GM21526 (cell line): ENCODE data around the gene HMGXB3.

Experiments
- ATAC-seq: cut with Tn5 transposase; IDR thresholded peaks from one replicate; pipeline ENCODE4 v1.9.1; 2021; ENCODE audit warnings: moderate library complexity; ENCODE audit not compliant: unreplicated experiment, low FRiP score

HMGXB3 gene

GRCh38 chr5:150066901-150067396 is 66.4 kb downstream of the HMGXB3 start:
- ATAC-seq = no peak

- ATAC-seq = no peak
Observed at GRCh38 chr5:150067405-150067960, 66.9 kb downstream of the HMGXB3 start.

- ATAC-seq = no peak
Observed at GRCh38 chr5:150068071-150068470, 67.5 kb downstream of the HMGXB3 start.

- ATAC-seq = no peak
Observed at GRCh38 chr5:150068472-150068871, 67.9 kb downstream of the HMGXB3 start.

- ATAC-seq = no peak
Observed at GRCh38 chr5:150068961-150069645, 68.6 kb downstream of the HMGXB3 start.

DNA sequence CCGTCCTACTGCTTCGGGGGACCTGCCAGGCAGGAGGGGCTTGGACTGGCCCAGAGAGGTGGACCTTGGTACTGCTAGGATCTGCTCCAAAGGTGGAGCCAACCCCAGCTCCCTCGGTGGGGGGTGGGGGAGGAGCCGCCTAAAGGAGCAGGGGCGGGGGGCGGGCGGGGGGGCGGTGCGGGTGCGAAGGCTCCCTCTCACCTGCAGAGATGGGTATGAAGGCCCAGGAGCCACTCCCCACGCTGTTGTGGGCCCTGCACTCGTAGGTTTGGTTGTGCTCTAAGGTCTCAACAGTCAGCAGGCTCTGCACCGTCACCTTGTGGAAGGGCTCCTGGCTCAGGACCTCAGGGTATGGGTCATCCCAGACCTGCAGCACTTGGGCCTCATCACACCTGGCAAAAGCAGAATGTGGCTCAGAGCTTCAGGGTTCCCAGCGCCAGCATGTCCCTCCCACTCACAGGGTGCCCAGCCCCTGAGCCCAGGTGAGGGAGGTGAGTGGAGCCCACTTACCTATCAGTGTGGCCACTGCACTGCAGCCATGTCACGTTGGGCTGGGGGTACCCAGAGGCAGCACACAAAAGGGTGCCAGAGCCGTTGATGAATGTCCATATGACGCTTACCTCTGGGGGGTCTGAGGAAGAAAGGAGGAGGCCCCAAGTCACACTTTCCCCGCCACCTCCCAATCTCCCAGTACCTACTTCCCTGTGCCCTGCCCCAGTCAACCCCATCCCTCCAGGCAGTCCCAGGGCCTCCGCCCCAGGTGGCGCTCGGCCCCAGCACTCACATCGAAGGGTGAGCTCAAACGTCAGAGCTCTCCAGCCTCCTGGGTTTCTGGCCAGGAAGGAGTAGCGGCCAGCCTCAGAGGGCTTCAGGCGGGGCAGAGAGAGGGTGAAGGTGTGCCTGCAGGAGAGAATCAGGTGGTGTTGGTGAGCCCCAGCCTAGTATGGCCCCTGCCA is 69.4 kb downstream of the HMGXB3 start:
- no peak for ATAC-seq

DNA sequence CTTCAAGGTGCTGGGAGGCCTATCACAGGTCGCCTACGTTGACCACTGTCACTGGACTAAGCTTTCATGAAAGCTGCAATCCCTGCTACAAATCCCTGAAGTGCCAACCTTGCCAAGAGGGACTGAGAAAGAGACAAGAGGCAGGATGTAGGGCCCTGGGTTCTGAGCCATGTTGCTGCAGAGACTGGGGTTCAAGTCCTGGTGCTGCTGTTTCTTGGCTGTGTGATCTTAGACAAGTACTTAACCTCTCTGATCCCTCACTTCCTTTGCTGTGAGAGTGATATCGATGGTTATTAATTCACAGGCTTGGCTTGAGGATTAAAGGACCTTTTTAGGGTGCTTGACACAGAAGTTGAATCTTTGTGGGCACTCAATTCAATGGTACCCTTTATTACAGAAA is 70.3 kb downstream of the HMGXB3 start:
- no peak for ATAC-seq

GRCh38 chr5:150073086-150073625 is 72.6 kb downstream of the HMGXB3 start:
- ATAC-seq = no peak

DNA sequence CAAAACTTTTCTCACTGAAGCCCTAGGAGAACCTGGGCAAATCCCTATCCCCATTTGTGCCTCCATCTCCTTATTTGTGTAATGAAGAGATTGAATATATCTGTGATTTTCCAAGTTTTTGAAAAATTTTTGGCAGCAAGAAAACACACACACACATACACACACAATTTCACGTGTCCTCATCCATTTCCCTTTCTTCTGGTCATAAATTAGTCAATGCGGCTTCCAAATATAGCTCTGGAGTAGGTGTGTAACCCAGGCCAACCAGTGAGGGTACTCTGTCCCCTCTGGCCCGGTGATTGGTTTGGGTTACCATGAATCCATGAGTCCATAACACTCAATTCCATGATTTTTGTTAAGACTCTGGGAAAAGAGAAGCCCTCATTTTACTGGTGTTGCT is 73.1 kb downstream of the HMGXB3 start:
- no peak for ATAC-seq

DNA sequence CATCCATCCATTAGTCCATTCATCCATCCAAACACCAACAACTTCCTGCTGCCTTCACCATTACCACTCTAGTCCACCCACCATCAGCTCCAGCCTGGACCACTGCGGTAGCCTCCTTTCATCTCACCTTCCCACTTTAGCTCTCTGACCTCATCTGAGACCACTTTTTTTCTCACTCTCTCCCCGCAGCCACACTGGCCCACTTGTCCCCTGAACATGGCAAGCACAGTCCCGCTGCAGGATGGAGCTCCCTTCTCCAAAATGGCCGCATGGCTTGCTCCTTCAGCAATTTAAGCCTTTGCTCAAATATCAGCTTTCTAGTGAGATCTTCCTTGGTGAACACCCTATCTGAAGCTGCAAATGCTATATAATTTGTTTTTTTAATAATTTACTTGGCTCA is 74.7 kb downstream of the HMGXB3 start:
- no peak for ATAC-seq

DNA sequence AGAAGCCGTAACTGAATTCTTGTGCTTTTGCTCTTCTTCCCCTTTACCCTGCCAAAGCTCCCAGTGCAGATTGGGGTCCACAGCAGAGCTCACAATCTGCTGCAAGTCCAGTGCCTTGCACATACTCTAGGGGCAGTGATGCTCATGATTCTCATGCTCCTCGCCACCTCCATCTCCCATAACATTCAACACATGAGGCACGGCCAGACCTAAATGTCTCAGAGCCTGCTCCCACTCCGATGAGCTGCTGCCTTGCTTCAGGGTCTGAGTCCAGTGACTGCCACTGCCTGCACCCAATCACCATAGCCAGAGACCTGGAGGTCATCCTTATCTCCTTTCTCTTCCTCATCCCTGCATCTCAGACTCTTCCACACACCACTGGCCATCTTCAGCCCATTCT is 75.3 kb downstream of the HMGXB3 start:
- no peak for ATAC-seq

- no peak for ATAC-seq
Observed at GRCh38 chr5:150077060-150077459, 76.5 kb downstream of the HMGXB3 start.

DNA sequence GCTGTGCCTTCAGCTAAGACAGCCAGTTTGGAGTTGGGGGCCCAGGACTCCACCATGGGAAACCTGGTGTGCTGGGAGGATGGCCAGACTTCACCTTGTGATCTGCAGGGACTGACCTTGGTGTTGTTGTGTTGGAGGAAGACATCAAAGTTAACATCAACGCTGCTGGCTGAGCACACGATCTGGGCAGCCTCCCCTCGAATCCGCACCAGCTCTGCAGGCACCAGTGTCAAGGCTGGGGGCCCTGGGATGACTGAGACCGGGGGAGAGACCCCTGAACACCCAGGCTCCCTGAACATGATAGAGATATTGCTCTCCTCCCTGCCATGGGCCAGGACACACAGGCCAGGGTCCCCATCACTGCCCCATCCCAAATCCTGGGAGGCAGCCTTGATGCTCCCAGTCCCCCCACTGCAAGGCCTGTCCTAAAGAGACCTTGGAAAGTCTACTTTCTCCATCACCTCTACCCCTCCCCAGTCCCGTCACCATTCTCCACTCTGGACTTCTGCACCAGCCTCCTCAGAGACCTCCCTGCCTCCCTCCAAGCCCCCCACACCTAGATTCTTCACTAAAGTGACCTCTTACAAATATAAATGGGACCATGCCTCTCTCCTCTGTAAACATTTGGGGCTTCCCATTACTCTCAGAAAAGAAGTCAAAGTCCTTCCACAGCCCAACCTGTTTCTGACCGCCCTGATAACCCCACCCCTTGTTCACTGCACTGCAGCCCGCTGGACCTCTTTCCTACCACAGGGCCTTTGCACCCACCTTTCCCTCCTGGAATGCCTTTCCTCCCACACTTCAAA is 77.7 kb downstream of the HMGXB3 start:
- no peak for ATAC-seq

DNA sequence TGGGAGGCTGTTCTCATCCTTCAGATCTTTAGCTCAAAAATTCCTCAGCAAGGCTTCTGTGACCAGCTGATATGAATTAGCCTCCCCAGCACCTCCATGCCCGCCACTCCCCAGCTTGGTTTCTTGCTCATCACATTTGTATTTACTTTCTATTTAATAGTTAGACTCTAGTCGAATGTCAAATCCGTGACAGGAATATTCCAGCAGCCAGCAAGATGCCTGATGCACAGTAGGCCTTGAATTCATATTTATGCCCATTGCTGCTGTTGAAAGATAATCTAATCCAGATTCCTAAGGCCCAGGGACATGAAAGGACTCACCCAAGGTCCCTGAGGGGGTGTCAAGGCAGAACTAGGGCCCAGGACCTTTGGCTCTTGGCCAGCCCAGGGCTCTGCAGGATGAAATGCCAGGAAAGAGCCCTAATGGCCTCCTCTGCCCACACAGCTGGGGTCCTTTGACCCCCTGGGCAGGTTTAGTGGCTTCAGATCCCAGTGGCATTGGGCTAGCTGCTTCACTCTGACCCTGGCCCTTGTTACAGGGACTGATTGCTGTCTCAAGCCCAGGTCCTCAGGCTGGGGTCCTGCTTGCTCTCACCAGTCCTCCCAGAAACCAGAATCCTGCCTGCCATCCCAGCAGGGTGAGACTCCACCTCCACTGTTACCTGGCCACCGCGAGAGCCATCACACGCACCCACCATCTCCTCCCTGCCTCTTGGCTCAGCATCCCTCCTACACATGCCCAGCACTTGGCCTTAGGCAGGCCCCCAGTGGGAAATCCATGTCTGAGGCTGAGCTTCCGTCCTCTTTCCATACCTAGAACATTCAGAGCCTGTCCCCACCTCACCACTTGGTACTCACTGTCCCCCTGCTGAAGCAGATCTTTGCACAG is 78.5 kb downstream of the HMGXB3 start:
- ATAC-seq = no peak

DNA sequence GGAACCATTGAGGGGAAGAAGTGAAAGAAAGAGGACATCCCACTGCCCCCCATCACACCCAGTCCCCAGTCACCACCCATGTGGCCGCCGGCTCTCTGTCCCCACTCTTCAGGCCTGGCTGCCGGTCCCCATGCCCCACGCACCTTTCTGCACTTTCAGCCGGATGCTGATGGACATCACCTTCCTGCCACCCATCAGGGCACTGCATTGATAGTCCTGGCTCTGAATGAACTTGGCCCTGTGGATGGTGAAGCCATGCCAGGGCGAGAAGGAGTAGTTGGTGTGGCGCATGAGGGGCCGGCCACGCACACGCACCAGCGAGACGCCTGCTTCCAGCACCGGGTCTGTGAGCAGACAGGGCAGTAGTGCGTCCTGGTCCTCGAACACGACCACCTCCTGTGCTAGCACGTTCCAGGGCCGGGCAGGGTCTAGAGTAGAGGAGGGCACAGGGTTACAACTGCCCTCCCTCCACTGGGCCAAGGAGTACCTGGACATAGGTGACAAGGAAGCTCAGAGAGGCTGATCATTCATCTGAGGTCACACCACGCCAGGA is 79.4 kb downstream of the HMGXB3 start:
- ATAC-seq = no peak

DNA sequence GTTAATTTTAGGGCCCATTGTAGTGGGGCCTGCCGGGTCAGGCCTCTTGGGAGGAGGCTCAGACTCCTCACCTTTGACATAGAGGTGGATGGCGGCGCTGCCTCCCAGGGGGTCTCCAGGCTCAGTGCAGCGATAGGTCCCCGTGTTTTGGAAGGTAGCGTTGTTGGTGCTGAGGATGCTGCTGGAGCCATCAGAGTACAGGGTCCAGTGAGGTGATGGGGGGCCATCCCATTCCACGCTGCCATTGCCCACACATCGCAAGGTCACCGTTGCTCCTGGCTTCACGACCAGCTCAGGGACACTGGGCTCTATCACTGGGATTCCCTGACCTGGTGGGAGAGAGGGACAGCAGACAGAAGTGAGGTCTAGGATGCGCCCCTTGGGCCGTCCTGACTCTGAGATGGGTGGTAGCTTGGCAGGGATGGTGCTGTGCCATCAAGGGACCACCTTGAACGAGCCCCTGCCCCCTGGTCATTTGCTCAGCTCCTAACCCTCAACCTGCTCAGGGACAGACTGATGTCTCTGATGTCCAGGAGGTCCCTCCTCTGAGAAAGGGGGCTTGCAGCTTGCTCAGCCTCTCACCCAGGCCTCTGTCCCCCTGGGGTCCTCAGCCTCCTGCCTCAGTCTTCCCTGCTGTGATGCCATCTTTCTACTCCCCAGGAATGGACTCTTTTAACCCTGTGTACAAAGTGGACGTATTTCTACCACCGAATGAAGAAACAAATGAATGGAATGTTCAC is 80.3 kb downstream of the HMGXB3 start:
- no peak for ATAC-seq

GRCh38 chr5:150081541-150082283 is 81.2 kb downstream of the HMGXB3 start:
- peak; percentile 83 for ATAC-seq

- ATAC-seq = peak; percentile 10
Observed at GRCh38 chr5:150082374-150082773, 81.8 kb downstream of the HMGXB3 start.
